Keratinocyte (primary cell): ENCODE measurements around the gene FRMD1. TPM values are rescaled to one million over a fixed set of nuclear protein-coding genes. Genes with fewer than 3 reads are reported as not detected.

Experiments used
- DNase-seq: peaks from one replicate; pipeline ENCODE4 v3.0.0-alpha.2; 2011; ENCODE audit warnings: low read depth, missing footprints, low spot score
- FAIRE-seq: peaks from 2 replicates; lab custom pipeline; 2011; peaks lifted over from hg19 to GRCh38; lab: Jason Lieb, UNC
- H2AFZ ChIP-seq: 2 replicates; pipeline ENCODE4 v1.6.0; 2012; ENCODE audit warnings: low read length, control low read depth, inconsistent platforms; ENCODE audit not compliant: control insufficient read depth
- H3K27ac ChIP-seq: 2 replicates; pipeline ENCODE4 v1.5.1; 2011; ENCODE audit warnings: low read length; ENCODE audit not compliant: control insufficient read depth, insufficient read depth
- H3K27me3 ChIP-seq: 3 replicates; pipeline ENCODE4 v1.6.0; 2011; ENCODE audit warnings: low read length; ENCODE audit not compliant: control insufficient read depth, insufficient read depth; ENCODE audit errors: extremely low read depth
- H3K36me3 ChIP-seq, 2 experiments: 2 replicates in 1 of 2; 3 replicates in 1 of 2; pipeline ENCODE4 v1.5.1; 2011; ENCODE audit warnings: low read length in 2 of 2, mild to moderate bottlenecking in 1 of 2; ENCODE audit not compliant: control insufficient read depth in 2 of 2, insufficient read depth in 2 of 2; ENCODE audit errors: extremely low read depth in 1 of 2
- H3K4me1 ChIP-seq: 3 replicates; pipeline ENCODE4 v1.5.1; 2011; ENCODE audit warnings: low read length; ENCODE audit not compliant: control insufficient read depth, insufficient read depth; ENCODE audit errors: extremely low read depth
- H3K4me2 ChIP-seq: 3 replicates; pipeline ENCODE4 v1.6.0; 2011; ENCODE audit warnings: low read depth, low read length; ENCODE audit not compliant: control insufficient read depth, insufficient read depth; ENCODE audit errors: extremely low read depth
- H3K4me3 ChIP-seq, 3 experiments: fragments of 200-600 bp in 1 of 3; sonication (generic) in 1 of 3; 2 replicates in 2 of 3; 3 replicates in 1 of 3; pipeline ENCODE4 v1.5.1; 2011 to 2016; ENCODE audit warnings: low read length in 3 of 3, mild to moderate bottlenecking in 3 of 3, control low read depth in 2 of 3, inconsistent platforms in 1 of 3, low read depth in 1 of 3, mixed read lengths in 1 of 3, mixed run types in 1 of 3, moderate library complexity in 1 of 3; ENCODE audit not compliant: control insufficient read depth in 2 of 3, insufficient read depth in 2 of 3; ENCODE audit errors: extremely low read depth in 1 of 3
- H3K79me2 ChIP-seq: 2 replicates; pipeline ENCODE4 v1.6.0; 2012; ENCODE audit warnings: low read length; ENCODE audit not compliant: control insufficient read depth, insufficient read depth
- H3K9ac ChIP-seq: 3 replicates; pipeline ENCODE4 v1.6.0; 2011; ENCODE audit warnings: low read length; ENCODE audit not compliant: control insufficient read depth, insufficient read depth; ENCODE audit errors: extremely low read depth
- H3K9me1 ChIP-seq: 3 replicates; pipeline ENCODE4 v1.6.0; 2011; ENCODE audit warnings: low read length; ENCODE audit not compliant: control insufficient read depth, insufficient read depth; ENCODE audit errors: extremely low read depth
- H3K9me3 ChIP-seq: 2 replicates; pipeline ENCODE4 v1.5.1; 2012; ENCODE audit warnings: low read depth, low read length; ENCODE audit not compliant: control insufficient read depth
- H4K20me1 ChIP-seq: 3 replicates; pipeline ENCODE4 v1.6.0; 2011; ENCODE audit warnings: low read length; ENCODE audit not compliant: control insufficient read depth, insufficient read depth; ENCODE audit errors: extremely low read depth
- CTCF ChIP-seq, 3 experiments: IDR thresholded peaks in 1 of 3; conservative IDR thresholded peaks in 1 of 3; optimal IDR thresholded peaks in 1 of 3; 2 replicates in 2 of 3; 3 replicates in 1 of 3; pipeline versions ENCODE3 to v1.5.1; 2011; ENCODE audit warnings: low read length in 3 of 3, mild to moderate bottlenecking in 3 of 3, moderate library complexity in 2 of 3, control low read depth in 1 of 3, inconsistent platforms in 1 of 3; ENCODE audit not compliant: insufficient read depth in 2 of 3; ENCODE audit errors: extremely low read depth in 1 of 3
- EZH2 ChIP-seq: IDR thresholded peaks from one replicate; pipeline ENCODE4 v1.6.1; 2012; ENCODE audit warnings: inconsistent platforms, mild to moderate bottlenecking, low read length, moderate library complexity
- dilution Hi-C: fragments of 300-500 bp; cut with MboI; formaldehyde crosslinking; loops from one replicate; pipeline ENCODE4 v1.7.0; 2020; ENCODE audit warnings: low sequenced_read_pairs; ENCODE audit not compliant: extremely low pct_ligation_motif_present
- polyA plus RNA-seq, 5 experiments: library from polyadenylated mRNA; depleted of rRNA in 3 of 5; stranded (reverse) in 3 of 5; stranded (forward) in 1 of 5; unstranded in 1 of 5; fragments of >200 nt; gene quantifications; 1 replicate in 1 of 5; 2 replicates in 3 of 5; 3 replicates in 1 of 5; pipeline versions ENCODE4 v1.2.1 to v1.2.3, GENCODE V29; 2011 to 2012; ENCODE audit warnings: missing spikeins in 2 of 5, low read depth in 1 of 5, low replicate concordance in 1 of 5

The FRMD1 gene
- polyA plus RNA-seq, 1 donor (not counting 4 experiments of a cell fraction or from before 2014, with no cell fraction given) = not detected

- no peak for DNase-seq
- no peaks in the 10 kb centered on the region for H3K79me2 ChIP-seq
- H3K27ac ChIP-seq = no peak overlapping the region
- no peaks in the 10 kb centered on the region for H3K9me1 ChIP-seq
- no peak overlapping the region for H3K9ac ChIP-seq
- peaks cover 6% of the 10 kb centered on the region for H3K9me3 ChIP-seq
- H2AFZ ChIP-seq = no peak overlapping the region
- dilution Hi-C loops = no loop called here
- H3K36me3 ChIP-seq = no peaks in the 10 kb centered on the region
- H4K20me1 ChIP-seq = no peaks in the 10 kb centered on the region
- no peak for TF ChIP-seq EZH2
- no peak for TF ChIP-seq CTCF (optimal IDR thresholded peaks at IDR 0.05 in 1 of 3, IDR thresholded peaks at IDR 0.05 in 1 of 3, conservative IDR thresholded peaks at IDR 0.05 in 1 of 3; ENCODE audit: extremely low read depth in 1 of 3, insufficient read depth in 2 of 3, low read length in 3 of 3)
- H3K27me3 ChIP-seq = peaks cover 12% of the 10 kb centered on the region
- no peak for FAIRE-seq
- no peak overlapping the region for H3K4me2 ChIP-seq
- no peaks in the 10 kb centered on the region for H3K4me1 ChIP-seq
- H3K4me3 ChIP-seq = no peak overlapping the region
Observed at GRCh38 chr6:168073937-168074730, 4.9 kb downstream of the FRMD1 start.

- Histone ChIP-seq H3K27ac (no peak overlapping the region), H3K79me2 (no peaks in the 10 kb centered on the region), H3K9me3 (peaks cover 6% of the 10 kb centered on the region), H2AFZ (no peak overlapping the region), H3K4me3 (no peak overlapping the region), H3K4me1 (no peaks in the 10 kb centered on the region), H3K4me2 (no peak overlapping the region), H3K9me1 (no peaks in the 10 kb centered on the region), H4K20me1 (no peaks in the 10 kb centered on the region), H3K9ac (no peak overlapping the region), H3K36me3 (no peaks in the 10 kb centered on the region), H3K27me3 (peaks cover 12% of the 10 kb centered on the region)
- DNase-seq (no peak), FAIRE-seq (no peak)
- TF ChIP-seq EZH2 (no peak), CTCF (optimal IDR thresholded peaks at IDR 0.05 in 1 of 3, IDR thresholded peaks at IDR 0.05 in 1 of 3, conservative IDR thresholded peaks at IDR 0.05 in 1 of 3; ENCODE audit: extremely low read depth in 1 of 3, insufficient read depth in 2 of 3, low read length in 3 of 3) (no peak)
- dilution Hi-C loops = no loop called here
Observed at GRCh38 chr6:168072730-168073129, 6.3 kb downstream of the FRMD1 start.
